Measurements from ENCODE around the gene TEX264. TPM values are rescaled to one million over a fixed set of nuclear protein-coding genes. Genes with fewer than 3 reads are reported as not detected.

Gene TEX264
- polyA plus RNA-seq, 1 donor (not counting 4 experiments of a cell fraction or from before 2014, with no cell fraction given): 35.8 TPM

GRCh38 chr3:51720292-51721061 is 49.4 kb downstream of the TEX264 start:
- dilution Hi-C loops (cut with MboI; ENCODE audit: extremely low pct_ligation_motif_present, low sequenced_read_pairs): no loop called here
- H3K4me3 ChIP-seq (ENCODE audit: control insufficient read depth in 2 of 3, extremely low read depth in 1 of 3, insufficient read depth in 2 of 3, low read depth in 1 of 3, low read length in 3 of 3): no peak overlapping the region
- no peaks in the 10 kb centered on the region for H3K9me1 ChIP-seq (ENCODE audit: control insufficient read depth, extremely low read depth, insufficient read depth, low read length)
- H3K36me3 ChIP-seq (ENCODE audit: control insufficient read depth in 2 of 2, extremely low read depth in 1 of 2, insufficient read depth in 2 of 2, low read length in 2 of 2): no peaks in the 10 kb centered on the region
- DNase-seq (ENCODE audit: low read depth, low spot score) (no peak), FAIRE-seq (no peak)
- no peak overlapping the region for H3K9ac ChIP-seq (ENCODE audit: control insufficient read depth, extremely low read depth, insufficient read depth, low read length)
- H3K27ac ChIP-seq (ENCODE audit: control insufficient read depth, insufficient read depth, low read length): no peak overlapping the region
- no peak overlapping the region for H2AFZ ChIP-seq (ENCODE audit: control insufficient read depth, low read length)
- H3K4me1 ChIP-seq (ENCODE audit: control insufficient read depth, extremely low read depth, insufficient read depth, low read length): no peaks in the 10 kb centered on the region
- no peak overlapping the region for H3K4me2 ChIP-seq (ENCODE audit: control insufficient read depth, extremely low read depth, insufficient read depth, low read depth, low read length)
- H3K9me3 ChIP-seq (ENCODE audit: control insufficient read depth, low read depth, low read length): no peaks in the 10 kb centered on the region
- no peaks in the 10 kb centered on the region for H4K20me1 ChIP-seq (ENCODE audit: control insufficient read depth, extremely low read depth, insufficient read depth, low read length)
- no peaks in the 10 kb centered on the region for H3K27me3 ChIP-seq (ENCODE audit: control insufficient read depth, extremely low read depth, insufficient read depth, low read length)
- H3K79me2 ChIP-seq (ENCODE audit: control insufficient read depth, insufficient read depth, low read length): no peaks in the 10 kb centered on the region
- TF ChIP-seq CTCF (optimal IDR thresholded peaks at IDR 0.05 in 1 of 3, IDR thresholded peaks at IDR 0.05 in 1 of 3, conservative IDR thresholded peaks at IDR 0.05 in 1 of 3; ENCODE audit: extremely low read depth in 1 of 3, insufficient read depth in 2 of 3, low read length in 3 of 3): no peak
- TF ChIP-seq EZH2 (IDR thresholded peaks at IDR 0.05; ENCODE audit: low read length): no peak

GRCh38 chr3:51721062-51721745 is 50.2 kb downstream of the TEX264 start:
- no peaks in the 10 kb centered on the region for H3K27me3 ChIP-seq (ENCODE audit: control insufficient read depth, extremely low read depth, insufficient read depth, low read length)
- H3K9ac ChIP-seq (ENCODE audit: control insufficient read depth, extremely low read depth, insufficient read depth, low read length): no peak overlapping the region
- dilution Hi-C loops (cut with MboI; ENCODE audit: extremely low pct_ligation_motif_present, low sequenced_read_pairs): no loop called here
- H3K36me3 ChIP-seq (ENCODE audit: control insufficient read depth in 2 of 2, extremely low read depth in 1 of 2, insufficient read depth in 2 of 2, low read length in 2 of 2): no peaks in the 10 kb centered on the region
- FAIRE-seq (no peak), DNase-seq (ENCODE audit: low read depth, low spot score) (no peak)
- H3K4me2 ChIP-seq (ENCODE audit: control insufficient read depth, extremely low read depth, insufficient read depth, low read depth, low read length): no peak overlapping the region
- H3K4me1 ChIP-seq (ENCODE audit: control insufficient read depth, extremely low read depth, insufficient read depth, low read length): no peaks in the 10 kb centered on the region
- H3K9me1 ChIP-seq (ENCODE audit: control insufficient read depth, extremely low read depth, insufficient read depth, low read length): no peaks in the 10 kb centered on the region
- no peak overlapping the region for H2AFZ ChIP-seq (ENCODE audit: control insufficient read depth, low read length)
- no peak overlapping the region for H3K4me3 ChIP-seq (ENCODE audit: control insufficient read depth in 2 of 3, extremely low read depth in 1 of 3, insufficient read depth in 2 of 3, low read depth in 1 of 3, low read length in 3 of 3)
- H4K20me1 ChIP-seq (ENCODE audit: control insufficient read depth, extremely low read depth, insufficient read depth, low read length): no peaks in the 10 kb centered on the region
- no peak for TF ChIP-seq CTCF (optimal IDR thresholded peaks at IDR 0.05 in 1 of 3, IDR thresholded peaks at IDR 0.05 in 1 of 3, conservative IDR thresholded peaks at IDR 0.05 in 1 of 3; ENCODE audit: extremely low read depth in 1 of 3, insufficient read depth in 2 of 3, low read length in 3 of 3)
- TF ChIP-seq EZH2 (IDR thresholded peaks at IDR 0.05; ENCODE audit: low read length): no peak
- no peaks in the 10 kb centered on the region for H3K79me2 ChIP-seq (ENCODE audit: control insufficient read depth, insufficient read depth, low read length)
- H3K27ac ChIP-seq (ENCODE audit: control insufficient read depth, insufficient read depth, low read length): no peak overlapping the region
- no peaks in the 10 kb centered on the region for H3K9me3 ChIP-seq (ENCODE audit: control insufficient read depth, low read depth, low read length)

Data from keratinocyte (primary cell).